HG03571 (cell line): ENCODE data around the gene GATD1.
"Not testable (repeated sequence)": the region's sequence is repeated elsewhere in the genome, so short reads cannot be mapped to it uniquely, and the experiment has no call there.

ENCODE experiments used
- ATAC-seq: cut with Tn5 transposase; IDR thresholded peaks from one replicate; pipeline ENCODE4 v1.9.1; 2021; ENCODE audit not compliant: unreplicated experiment

The GATD1 gene

GRCh38 chr11:765025-765801 is 12.1 kb downstream of the GATD1 start:
- no peak for ATAC-seq

- no peak for ATAC-seq
Observed at GRCh38 chr11:764322-765024, 12.8 kb downstream of the GATD1 start.

- ATAC-seq = no peak
Observed at GRCh38 chr11:763549-764321, 13.6 kb downstream of the GATD1 start.

- ATAC-seq = no peak
Observed at GRCh38 chr11:763073-763463, 14.2 kb downstream of the GATD1 start.

- no peak for ATAC-seq
Observed at GRCh38 chr11:762421-763072, 14.7 kb downstream of the GATD1 start.

GRCh38 chr11:761526-762108 is 15.7 kb downstream of the GATD1 start:
- no peak for ATAC-seq

- ATAC-seq = no peak
Observed at GRCh38 chr11:760236-760635, 17.1 kb downstream of the GATD1 start.

- ATAC-seq = no peak
Observed at GRCh38 chr11:749731-750130, 27.6 kb downstream of the GATD1 start.

GRCh38 chr11:748007-748359 is 29.3 kb downstream of the GATD1 start:
- peak; percentile 1 for ATAC-seq

GRCh38 chr11:747158-748006 is 29.9 kb downstream of the GATD1 start, which contains the start of gene TALDO1:
TALDO1 (plus strand) TSS chr11:747464; CDS start chr11:747482, 18 bp downstream.
- ATAC-seq = peak; percentile 89

GRCh38 chr11:746289-747157 is 30.8 kb downstream of the GATD1 start:
- peak; percentile 35 for ATAC-seq

GRCh38 chr11:745428-745827 is 31.9 kb downstream of the GATD1 start:
- ATAC-seq = no peak

GRCh38 chr11:742571-743201 is 34.6 kb downstream of the GATD1 start:
- ATAC-seq = no peak

- no peak for ATAC-seq
Observed at GRCh38 chr11:742156-742546, 35.1 kb downstream of the GATD1 start.

- ATAC-seq = not testable (repeated sequence)
Observed at GRCh38 chr11:737899-738298, 39.4 kb downstream of the GATD1 start.

- no peak for ATAC-seq
Observed at GRCh38 chr11:737366-737765, 39.9 kb downstream of the GATD1 start.

- ATAC-seq = not testable (repeated sequence)
Observed at GRCh38 chr11:734541-734940, 42.7 kb downstream of the GATD1 start.

- no peak for ATAC-seq
Observed at GRCh38 chr11:733072-733471, 44.2 kb downstream of the GATD1 start.
